Measurements from ENCODE around the gene SSBP3. TPM values are rescaled to one million over a fixed set of nuclear protein-coding genes. Genes with fewer than 3 reads are reported as not detected.

The SSBP3 gene
- polyA plus RNA-seq, 1 of the 3 experiments (the other 2 are of a cell fraction) = 26.2 TPM

DNA sequence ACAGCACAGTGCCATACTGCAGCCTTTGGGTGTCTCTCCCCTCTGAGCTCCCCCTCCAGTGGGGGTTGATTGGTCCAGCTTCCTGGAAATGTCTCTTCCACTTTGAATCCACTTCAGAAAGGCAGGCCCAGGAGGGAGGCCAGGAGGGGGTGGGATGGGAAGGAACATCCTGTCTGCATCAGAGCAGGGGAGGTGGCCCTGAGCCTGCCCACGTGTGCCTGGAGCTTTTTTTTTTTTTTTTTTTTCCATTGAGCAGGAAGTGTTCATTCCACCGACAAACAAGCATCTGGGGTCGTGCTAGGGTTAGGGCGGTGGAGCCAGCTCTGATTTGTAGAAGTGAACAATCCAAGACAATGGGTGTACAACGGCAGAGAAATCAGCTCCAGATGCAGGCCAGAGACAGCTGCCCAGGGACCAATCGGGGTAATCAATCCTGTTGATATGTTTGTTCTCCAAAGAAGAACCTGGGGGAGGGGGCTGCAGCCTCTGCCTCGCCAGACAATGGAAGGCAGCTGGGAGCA, 93.3 kb downstream of the SSBP3 start (continued):
- TF ChIP-seq, protein P1, sequence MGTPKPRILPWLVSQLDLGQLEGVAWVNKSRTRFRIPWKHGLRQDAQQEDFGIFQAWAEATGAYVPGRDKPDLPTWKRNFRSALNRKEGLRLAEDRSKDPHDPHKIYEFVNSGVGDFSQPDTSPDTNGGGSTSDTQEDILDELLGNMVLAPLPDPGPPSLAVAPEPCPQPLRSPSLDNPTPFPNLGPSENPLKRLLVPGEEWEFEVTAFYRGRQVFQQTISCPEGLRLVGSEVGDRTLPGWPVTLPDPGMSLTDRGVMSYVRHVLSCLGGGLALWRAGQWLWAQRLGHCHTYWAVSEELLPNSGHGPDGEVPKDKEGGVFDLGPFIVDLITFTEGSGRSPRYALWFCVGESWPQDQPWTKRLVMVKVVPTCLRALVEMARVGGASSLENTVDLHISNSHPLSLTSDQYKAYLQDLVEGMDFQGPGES (IDR thresholded peaks at IDR 0.05; ENCODE audit: low read depth, low read length) = no peak

DNA sequence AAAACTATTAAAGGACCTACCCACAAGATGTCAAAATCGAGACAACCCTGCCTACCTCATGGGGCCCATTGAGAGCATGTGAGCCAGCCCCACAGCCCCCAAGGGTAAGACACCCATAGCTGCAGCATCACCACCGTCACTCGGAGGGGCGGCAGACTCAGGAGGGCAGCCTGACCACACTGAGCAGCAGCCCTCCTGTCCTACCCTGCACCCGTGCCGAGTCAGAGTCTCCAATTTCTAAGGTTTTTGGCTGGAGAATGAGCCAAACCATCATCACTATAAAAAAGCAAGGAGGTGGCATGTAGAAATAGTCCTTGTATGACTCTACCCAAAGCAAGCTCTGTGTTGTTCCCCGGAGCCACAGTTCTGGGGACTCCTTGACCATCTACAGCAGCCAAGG, 94.7 kb downstream of the SSBP3 start:
- no peak for TF ChIP-seq JUND (IDR thresholded peaks at IDR 0.05)
- no peak for TF ChIP-seq ELF1 (IDR thresholded peaks at IDR 0.05)
- TF ChIP-seq RFX5 (IDR thresholded peaks at IDR 0.05; ENCODE audit: low read length) = no peak
- TF ChIP-seq, protein P2, sequence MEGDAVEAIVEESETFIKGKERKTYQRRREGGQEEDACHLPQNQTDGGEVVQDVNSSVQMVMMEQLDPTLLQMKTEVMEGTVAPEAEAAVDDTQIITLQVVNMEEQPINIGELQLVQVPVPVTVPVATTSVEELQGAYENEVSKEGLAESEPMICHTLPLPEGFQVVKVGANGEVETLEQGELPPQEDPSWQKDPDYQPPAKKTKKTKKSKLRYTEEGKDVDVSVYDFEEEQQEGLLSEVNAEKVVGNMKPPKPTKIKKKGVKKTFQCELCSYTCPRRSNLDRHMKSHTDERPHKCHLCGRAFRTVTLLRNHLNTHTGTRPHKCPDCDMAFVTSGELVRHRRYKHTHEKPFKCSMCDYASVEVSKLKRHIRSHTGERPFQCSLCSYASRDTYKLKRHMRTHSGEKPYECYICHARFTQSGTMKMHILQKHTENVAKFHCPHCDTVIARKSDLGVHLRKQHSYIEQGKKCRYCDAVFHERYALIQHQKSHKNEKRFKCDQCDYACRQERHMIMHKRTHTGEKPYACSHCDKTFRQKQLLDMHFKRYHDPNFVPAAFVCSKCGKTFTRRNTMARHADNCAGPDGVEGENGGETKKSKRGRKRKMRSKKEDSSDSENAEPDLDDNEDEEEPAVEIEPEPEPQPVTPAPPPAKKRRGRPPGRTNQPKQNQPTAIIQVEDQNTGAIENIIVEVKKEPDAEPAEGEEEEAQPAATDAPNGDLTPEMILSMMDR (IDR thresholded peaks at IDR 0.05) = no peak
- TF ChIP-seq, protein P3, sequence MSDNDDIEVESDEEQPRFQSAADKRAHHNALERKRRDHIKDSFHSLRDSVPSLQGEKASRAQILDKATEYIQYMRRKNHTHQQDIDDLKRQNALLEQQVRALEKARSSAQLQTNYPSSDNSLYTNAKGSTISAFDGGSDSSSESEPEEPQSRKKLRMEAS (IDR thresholded peaks at IDR 0.05; ENCODE audit: low read depth) = no peak
- TF ChIP-seq MEF2A (IDR thresholded peaks at IDR 0.05; ENCODE audit: borderline replicate concordance, low read depth) = no peak
- no peak for TF ChIP-seq CHD2 (IDR thresholded peaks at IDR 0.05; ENCODE audit: low read length, partially characterized antibody)
- TF ChIP-seq SMC3 (IDR thresholded peaks at IDR 0.05; ENCODE audit: low read depth, low read length) = no peak
- TF ChIP-seq, protein P4, sequence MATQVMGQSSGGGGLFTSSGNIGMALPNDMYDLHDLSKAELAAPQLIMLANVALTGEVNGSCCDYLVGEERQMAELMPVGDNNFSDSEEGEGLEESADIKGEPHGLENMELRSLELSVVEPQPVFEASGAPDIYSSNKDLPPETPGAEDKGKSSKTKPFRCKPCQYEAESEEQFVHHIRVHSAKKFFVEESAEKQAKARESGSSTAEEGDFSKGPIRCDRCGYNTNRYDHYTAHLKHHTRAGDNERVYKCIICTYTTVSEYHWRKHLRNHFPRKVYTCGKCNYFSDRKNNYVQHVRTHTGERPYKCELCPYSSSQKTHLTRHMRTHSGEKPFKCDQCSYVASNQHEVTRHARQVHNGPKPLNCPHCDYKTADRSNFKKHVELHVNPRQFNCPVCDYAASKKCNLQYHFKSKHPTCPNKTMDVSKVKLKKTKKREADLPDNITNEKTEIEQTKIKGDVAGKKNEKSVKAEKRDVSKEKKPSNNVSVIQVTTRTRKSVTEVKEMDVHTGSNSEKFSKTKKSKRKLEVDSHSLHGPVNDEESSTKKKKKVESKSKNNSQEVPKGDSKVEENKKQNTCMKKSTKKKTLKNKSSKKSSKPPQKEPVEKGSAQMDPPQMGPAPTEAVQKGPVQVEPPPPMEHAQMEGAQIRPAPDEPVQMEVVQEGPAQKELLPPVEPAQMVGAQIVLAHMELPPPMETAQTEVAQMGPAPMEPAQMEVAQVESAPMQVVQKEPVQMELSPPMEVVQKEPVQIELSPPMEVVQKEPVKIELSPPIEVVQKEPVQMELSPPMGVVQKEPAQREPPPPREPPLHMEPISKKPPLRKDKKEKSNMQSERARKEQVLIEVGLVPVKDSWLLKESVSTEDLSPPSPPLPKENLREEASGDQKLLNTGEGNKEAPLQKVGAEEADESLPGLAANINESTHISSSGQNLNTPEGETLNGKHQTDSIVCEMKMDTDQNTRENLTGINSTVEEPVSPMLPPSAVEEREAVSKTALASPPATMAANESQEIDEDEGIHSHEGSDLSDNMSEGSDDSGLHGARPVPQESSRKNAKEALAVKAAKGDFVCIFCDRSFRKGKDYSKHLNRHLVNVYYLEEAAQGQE (IDR thresholded peaks at IDR 0.05; ENCODE audit: low read depth, low read length) = no peak
- TF ChIP-seq RXRA (IDR thresholded peaks at IDR 0.05; ENCODE audit: borderline replicate concordance, low read depth) = no peak
- TF ChIP-seq TAF1 (IDR thresholded peaks at IDR 0.05; ENCODE audit: borderline replicate concordance, low read depth, low read length) = no peak
- no peak for TF ChIP-seq RAD21 (IDR thresholded peaks at IDR 0.05; ENCODE audit: low read length)
- TF ChIP-seq, protein P5, sequence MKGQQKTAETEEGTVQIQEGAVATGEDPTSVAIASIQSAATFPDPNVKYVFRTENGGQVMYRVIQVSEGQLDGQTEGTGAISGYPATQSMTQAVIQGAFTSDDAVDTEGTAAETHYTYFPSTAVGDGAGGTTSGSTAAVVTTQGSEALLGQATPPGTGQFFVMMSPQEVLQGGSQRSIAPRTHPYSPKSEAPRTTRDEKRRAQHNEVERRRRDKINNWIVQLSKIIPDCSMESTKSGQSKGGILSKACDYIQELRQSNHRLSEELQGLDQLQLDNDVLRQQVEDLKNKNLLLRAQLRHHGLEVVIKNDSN (IDR thresholded peaks at IDR 0.05; ENCODE audit: borderline replicate concordance, low read depth) = no peak
- no peak for TF ChIP-seq YY1 (IDR thresholded peaks at IDR 0.05; ENCODE audit: low read depth)
- TF ChIP-seq FOSL2 (IDR thresholded peaks at IDR 0.05; ENCODE audit: borderline replicate concordance, low read depth) = no peak
- no peak overlapping the region for H3K4me2 ChIP-seq
- 94% methylated on average over 6 of the region's 7 CpGs for WGBS (ENCODE audit: low lambda C conversion rate)
- DNase-seq = no peak
- no peaks in the 10 kb centered on the region for H3F3A ChIP-seq (replicated peaks; ENCODE audit: insufficient read depth)
- no peaks in the 10 kb centered on the region for H3K27me3 ChIP-seq (ENCODE audit: insufficient read depth)
- H3K27ac ChIP-seq (ENCODE audit: low read depth in 2 of 2, low read length in 1 of 2) = peak overlapping the region in 1 of 2 experiments; percentile 23; a peak in 1 of 4 replicates
- POLR2A ChIA-PET = no interaction called here
- H3K36me3 ChIP-seq (replicated peaks in 1 of 2; ENCODE audit: control insufficient read depth in 1 of 2, insufficient read depth in 2 of 2, low read length in 1 of 2) = no peaks in the 10 kb centered on the region
- no peak overlapping the region for H3K4me3 ChIP-seq (ENCODE audit: low read depth in 2 of 2, low read length in 1 of 2)
- no peak overlapping the region for H3K9ac ChIP-seq
- H3K79me2 ChIP-seq (ENCODE audit: insufficient read depth) = peaks cover 14% of the 10 kb centered on the region; the same call in 1 of the 2 replicates
- no peaks in the 10 kb centered on the region for H3K9me3 ChIP-seq
- CTCF ChIA-PET = interaction anchor here (0.6 to 5.4 kb wide), 10 partner anchors 12 to 178 kb away, joined by 3 to 42 read pairs (median 3); partner anchors contain the start of gene SSBP3
- no peak overlapping the region for H2AFZ ChIP-seq (ENCODE audit: low read depth)
- peaks cover 6% of the 10 kb centered on the region; the same call in 1 of the 2 replicates for H4K20me1 ChIP-seq (ENCODE audit: insufficient read depth)
- peaks cover 8 to 67% of the 10 kb centered on the region in 2 experiments; a peak in 3 of 4 replicates for H3K4me1 ChIP-seq (ENCODE audit: control insufficient read depth in 1 of 2, insufficient read depth in 2 of 2, low read depth in 1 of 2, low read length in 1 of 2)
- H3K9me2 ChIP-seq = no peaks in the 10 kb centered on the region
